Left lobe of liver (tissue), 2 donors: ENCODE measurements around the gene NUSAP1. TPM values are rescaled to one million over a fixed set of nuclear protein-coding genes. Genes with fewer than 3 reads are reported as not detected.
"Not testable (repeated sequence)": the region's sequence is repeated elsewhere in the genome, so short reads cannot be mapped to it uniquely, and the experiment has no call there.

Source experiments
- ATAC-seq: fragments of 200-7000 bp; cut with Tn5 transposase; one replicate; pipeline ENCODE4 v1.9.1; 2020; ENCODE audit warnings: mild to moderate bottlenecking, moderate library complexity
- DNase-seq: peaks from one replicate; pipeline ENCODE4 v3.0.0-alpha.2; 2020; ENCODE audit warnings: low spot score
- total RNA-seq: library from RNA; stranded (reverse); gene quantifications from one replicate; pipeline ENCODE4 v1.2.1, GENCODE V29; 2021
- donor health status: DM: no; HTN: no; CAD: no; lungs with moderate emphysema.
- donor health status: DM: no; HTN: yes; CAD: no.

Gene NUSAP1
- total RNA-seq, 1 donor from 2014 or later = 3.3 TPM

DNA sequence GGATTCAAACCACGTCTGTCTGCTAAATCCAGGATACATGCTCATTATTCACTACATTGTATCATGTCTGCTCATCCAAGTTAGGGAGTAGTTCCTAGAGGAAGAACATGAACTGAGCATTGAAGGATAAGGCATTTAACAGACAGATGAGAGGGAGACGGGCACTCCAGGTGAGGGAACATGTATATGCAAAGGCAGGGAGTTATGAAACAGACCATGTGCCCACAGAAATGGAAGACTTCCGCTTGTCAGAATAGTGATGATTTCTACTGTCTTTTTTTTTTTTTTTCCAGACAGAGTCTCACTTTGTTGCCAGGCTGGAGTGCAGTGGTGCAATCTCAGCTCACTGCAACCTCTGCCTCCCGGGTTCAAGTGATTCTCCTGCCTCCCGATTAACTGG, 74.7 kb downstream of the NUSAP1 start:
- no peak for DNase-seq
- ATAC-seq = no peak

GRCh38 chr15:41408234-41408641, 75.6 kb downstream of the NUSAP1 start:
- no peak for DNase-seq
- no peak for ATAC-seq

GRCh38 chr15:41411031-41411430, 78.3 kb downstream of the NUSAP1 start:
- no peak for DNase-seq
- ATAC-seq = no peak

GRCh38 chr15:41411441-41411840, 78.8 kb downstream of the NUSAP1 start:
- no peak for DNase-seq
- no peak for ATAC-seq

DNA sequence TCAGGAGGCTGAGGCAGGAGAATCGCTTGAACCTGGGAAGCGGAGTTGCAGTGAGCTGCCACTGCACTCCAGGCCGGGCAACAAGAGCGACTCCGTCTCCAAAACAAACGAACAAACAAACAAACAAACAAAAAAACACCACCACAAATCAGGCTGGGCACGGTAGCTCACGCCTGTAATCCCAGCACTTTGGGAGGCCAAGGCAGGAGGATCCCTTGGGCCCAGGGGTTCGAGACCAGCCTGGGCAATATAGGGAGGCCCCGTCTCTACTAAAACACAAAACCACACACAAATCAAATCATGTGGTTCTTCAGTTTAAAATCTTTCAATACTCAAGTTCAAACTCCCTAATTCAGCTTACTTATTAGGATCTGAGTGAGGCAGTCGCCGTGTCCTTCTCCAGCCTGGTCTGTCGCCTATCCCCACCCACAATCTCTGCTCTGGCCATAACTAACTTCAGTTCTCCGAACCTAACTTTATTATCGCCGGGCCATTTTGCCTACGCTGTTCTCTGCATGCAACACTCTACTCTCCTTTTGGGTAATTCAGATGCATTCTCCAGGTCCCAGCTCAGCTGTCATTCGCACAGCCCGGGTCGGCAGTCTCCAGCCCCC, 83.6 kb downstream of the NUSAP1 start:
- DNase-seq (no peak), ATAC-seq (peak; percentile 41)

- DNase-seq (peak; percentile 97), ATAC-seq (peak; percentile 98)
These were observed 84.2 kb downstream of the NUSAP1 start, which contains the start of gene RTF1 for GRCh38 chr15:41416742-41417417. RTF1 (plus strand) TSS chr15:41417095; CDS start chr15:41417116, 21 bp downstream.

- peak; percentile 58 for ATAC-seq
- peak; percentile 61 for DNase-seq
These were observed 84.9 kb downstream of the NUSAP1 start for GRCh38 chr15:41417418-41418195.

- ATAC-seq (no peak), DNase-seq (no peak)
These were observed 91.4 kb downstream of the NUSAP1 start for GRCh38 chr15:41423979-41424659.

GRCh38 chr15:41424809-41425208, 92.1 kb downstream of the NUSAP1 start:
- ATAC-seq = no peak

GRCh38 chr15:41425907-41426306, 93.2 kb downstream of the NUSAP1 start:
- DNase-seq, ATAC-seq: not testable (repeated sequence)

More at GRCh38 chr15:41424809-41425208, 92.1 kb downstream of the NUSAP1 start:
- DNase-seq = no peak

DNA sequence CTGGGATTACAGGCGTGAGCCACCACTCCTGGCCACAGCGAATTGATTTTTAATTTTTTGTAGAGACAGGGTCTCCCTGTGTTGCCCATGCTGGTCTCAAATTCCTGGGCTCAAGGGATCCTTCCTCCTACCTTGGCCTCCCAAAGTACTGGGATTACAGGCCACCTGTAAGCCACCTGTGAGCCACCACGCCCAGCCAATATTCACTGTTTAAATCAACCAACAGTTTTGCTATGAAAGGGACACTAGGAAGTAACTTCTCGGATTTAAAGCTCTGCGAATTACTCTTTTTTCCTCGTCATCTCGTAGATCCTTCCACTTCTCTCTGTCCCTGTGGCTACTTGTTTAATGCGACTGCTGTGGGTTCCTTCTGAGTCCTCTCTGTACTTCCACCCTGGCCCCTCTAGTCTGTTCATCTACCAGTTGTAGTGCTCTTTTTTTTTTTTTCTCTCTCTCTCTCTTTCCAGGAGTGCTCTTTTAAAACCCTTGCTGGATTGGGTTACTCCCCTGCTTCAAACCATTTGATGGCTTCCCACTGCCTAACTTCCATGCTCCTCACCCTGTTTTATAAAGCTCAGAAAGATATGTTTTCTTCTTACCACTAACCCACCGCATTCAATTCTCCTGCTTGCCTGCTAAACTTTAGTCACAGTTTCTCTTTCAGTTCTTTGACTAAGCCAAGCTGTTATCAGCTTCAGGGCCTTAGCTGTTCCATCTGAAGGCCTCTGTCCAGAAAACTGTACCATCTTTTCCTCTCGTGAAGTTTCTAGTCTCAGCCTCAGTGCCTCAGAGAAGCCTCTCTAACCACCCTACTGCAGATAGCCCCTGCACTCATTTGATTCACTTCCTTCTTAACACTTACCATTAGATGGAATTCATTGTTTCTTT, 96.6 kb downstream of the NUSAP1 start:
- no peak for DNase-seq
- no peak for ATAC-seq

Other genes with a start within 250 kb of the NUSAP1 start
- gene INO80, start 216.6 kb upstream of the NUSAP1 start, total RNA-seq = 10.4 TPM
- not detected for gene EXD1, start 102.1 kb upstream of the NUSAP1 start, total RNA-seq
- 176 TPM for gene CHP1, start 101.6 kb upstream of the NUSAP1 start, total RNA-seq
- 0.38 TPM for gene OIP5, start 290 bp upstream of the NUSAP1 start, total RNA-seq
- gene NDUFAF1, start 69.6 kb downstream of the NUSAP1 start, total RNA-seq = 25.2 TPM
- gene RTF1, start 84.2 kb downstream of the NUSAP1 start, total RNA-seq = 10.5 TPM
- 0.91 TPM for gene ITPKA, start 161.0 kb downstream of the NUSAP1 start, total RNA-seq
- 2.3 TPM for gene LTK, start 180.9 kb downstream of the NUSAP1 start, total RNA-seq
- gene RPAP1, start 211.4 kb downstream of the NUSAP1 start, total RNA-seq = 23.3 TPM
- 1.5 TPM for gene TYRO3, start 226.3 kb downstream of the NUSAP1 start, total RNA-seq